ENCODE data around the gene CEP112.
A peak's percentile ranks its signal among the peaks of the same experiment; 100 is the strongest.

Gene CEP112

GRCh38 chr17:66191593-66192377 is at the start of gene CEP112:
TSS of gene CEP112 (minus strand) at chr17:66192133.
- DNase-seq, result peak; percentile 90

- no peak for DNase-seq
These were observed 48.7 kb upstream of the CEP112 start for GRCh38 chr17:66240630-66241029.

GRCh38 chr17:66240013-66240412 is 48.1 kb upstream of the CEP112 start:
- DNase-seq, result no peak

GRCh38 chr17:66235377-66235994 is 43.6 kb upstream of the CEP112 start:
- no peak for DNase-seq

GRCh38 chr17:66234611-66235010 is 42.7 kb upstream of the CEP112 start:
- DNase-seq, result no peak

- no peak for DNase-seq
These were observed 41.3 kb upstream of the CEP112 start for GRCh38 chr17:66233023-66233753.

GRCh38 chr17:66230922-66231591 is 39.1 kb upstream of the CEP112 start:
- DNase-seq, result no peak

GRCh38 chr17:66229783-66230538 is 38.0 kb upstream of the CEP112 start:
- DNase-seq, result no peak

- no peak for DNase-seq
These were observed 37.2 kb upstream of the CEP112 start, which contains the start of gene APOH for GRCh38 chr17:66228887-66229782. TSS of gene APOH (minus strand) at chr17:66229415. CDS start at chr17:66229379, 36 bp downstream.

GRCh38 chr17:66227212-66228045 is 35.5 kb upstream of the CEP112 start:
- DNase-seq, result no peak

GRCh38 chr17:66222798-66223350 is 30.9 kb upstream of the CEP112 start:
- no peak for DNase-seq

- no peak for DNase-seq
These were observed 30.0 kb upstream of the CEP112 start for GRCh38 chr17:66221755-66222530.

GRCh38 chr17:66221343-66221742 is 29.4 kb upstream of the CEP112 start:
- no peak for DNase-seq

GRCh38 chr17:66220079-66220835 is 28.3 kb upstream of the CEP112 start:
- no peak for DNase-seq

GRCh38 chr17:66215529-66215911 is 23.6 kb upstream of the CEP112 start:
- DNase-seq, result no peak

- DNase-seq, result no peak
These were observed 23.1 kb upstream of the CEP112 start for GRCh38 chr17:66214884-66215528.

GRCh38 chr17:66211047-66211810 is 19.3 kb upstream of the CEP112 start:
- DNase-seq, result no peak

All from CD4-positive, alpha-beta T cell treated with Interferon gamma for 1 hour (primary cell).